K562 (cell line): ENCODE measurements around the gene ARFGAP3. TPM values are rescaled to one million over a fixed set of nuclear protein-coding genes. Genes with fewer than 3 reads are reported as not detected.

Source experiments
- CBX3 ChIP-seq, 2 experiments: IDR thresholded peaks; 1 replicate in 1 of 2; 2 replicates in 1 of 2; pipeline ENCODE4 v1.6.1; 2012; ENCODE audit warnings: inconsistent platforms in 2 of 2, low read length in 2 of 2, borderline replicate concordance in 1 of 2, control low read depth in 1 of 2
- CREBBP ChIP-seq: IDR thresholded peaks from one replicate; pipeline ENCODE4 v1.6.1; 2012; ENCODE audit warnings: low read depth, mild to moderate bottlenecking, control low read depth, inconsistent platforms, low read length
- DACH1 ChIP-seq: fragments of 450-650 bp; IDR thresholded peaks from 2 replicates; pipeline ENCODE4 v1.6.1; 2018; ENCODE audit not compliant: partially characterized antibody
- FOSL1 ChIP-seq: fragments of 200-800 bp; sonication (Bioruptor generic); conservative IDR thresholded peaks from 2 replicates; pipeline ENCODE4 v1.6.1; 2016; ENCODE audit warnings: missing genetic modification characterization, missing compliant biosample characterization
- GATAD2B ChIP-seq: fragments of 450-650 bp; IDR thresholded peaks from 2 replicates; pipeline ENCODE4 v1.6.1; 2017; ENCODE audit warnings: mild to moderate bottlenecking, borderline replicate concordance
- GTF2E2 ChIP-seq: fragments of 200-800 bp; sonication (Bioruptor generic); IDR thresholded peaks from 2 replicates; pipeline ENCODE4 v1.6.1; 2016; ENCODE audit warnings: missing genetic modification characterization, missing compliant biosample characterization
- GTF2F1 ChIP-seq: IDR thresholded peaks from 2 replicates; pipeline ENCODE4 v1.6.1; 2011; ENCODE audit warnings: low read depth, low read length, improper control_type of control experiment
- HDAC8 ChIP-seq: fragments of 450-650 bp; IDR thresholded peaks from 2 replicates; pipeline ENCODE4 v1.6.1; 2016; ENCODE audit warnings: mild to moderate bottlenecking, missing genetic modification characterization, moderate library complexity, missing compliant biosample characterization
- HNRNPK ChIP-seq: fragments of 200-400 bp; formaldehyde crosslinking; IDR thresholded peaks from one replicate; pipeline ENCODE4 v1.6.1; 2018; ENCODE audit warnings: mild to moderate bottlenecking, low read depth, low read length; ENCODE audit not compliant: poor library complexity, severe bottlenecking
- MCM2 ChIP-seq: fragments of 450-650 bp; IDR thresholded peaks from 2 replicates; pipeline ENCODE4 v1.6.1; 2017; ENCODE audit warnings: low read depth, mild to moderate bottlenecking
- MCM3 ChIP-seq: fragments of 450-650 bp; IDR thresholded peaks from 2 replicates; pipeline ENCODE4 v1.6.1; 2016
- MTA1 ChIP-seq: fragments of 450-650 bp; IDR thresholded peaks from 2 replicates; pipeline ENCODE4 v1.6.1; 2017; ENCODE audit warnings: borderline replicate concordance
- NFIX ChIP-seq: fragments of 250-450 bp; sonication (Bioruptor Pico); IDR thresholded peaks from 2 replicates; pipeline ENCODE4 v1.4.0; 2020; ENCODE audit warnings: low read depth, mild to moderate bottlenecking, moderate library complexity
- PCBP2 ChIP-seq: fragments of 200-400 bp; formaldehyde crosslinking; IDR thresholded peaks from 2 replicates; pipeline ENCODE4 v1.6.1; 2018; ENCODE audit warnings: low read length, low read depth, mild to moderate bottlenecking, moderate library complexity; ENCODE audit not compliant: poor library complexity, severe bottlenecking
- PML ChIP-seq: IDR thresholded peaks from 2 replicates; pipeline ENCODE4 v1.6.1; 2012; ENCODE audit warnings: low read length, inconsistent platforms
- PYGO2 ChIP-seq: fragments of 450-650 bp; IDR thresholded peaks from 2 replicates; pipeline ENCODE4 v1.6.1; 2016; ENCODE audit warnings: mild to moderate bottlenecking, missing genetic modification characterization, moderate library complexity, missing compliant biosample characterization
- SIX5 ChIP-seq, 2 experiments: IDR thresholded peaks; 2 replicates each; pipeline ENCODE4 v1.6.1; 2011; ENCODE audit warnings: low read length in 2 of 2, borderline replicate concordance in 1 of 2, low read depth in 1 of 2, mild to moderate bottlenecking in 1 of 2, moderate library complexity in 1 of 2; ENCODE audit not compliant: insufficient read depth in 1 of 2
- TAF9B ChIP-seq: fragments of 450-650 bp; IDR thresholded peaks from 2 replicates; pipeline ENCODE4 v1.6.1; 2018; ENCODE audit warnings: mild to moderate bottlenecking; ENCODE audit not compliant: partially characterized antibody
- ZNF232 ChIP-seq: sonication (generic); formaldehyde crosslinking; IDR thresholded peaks from 2 replicates; pipeline ENCODE4 v1.8.0; 2022; ENCODE audit warnings: mild to moderate bottlenecking, missing genetic modification reagents
- ZNF384 ChIP-seq: IDR thresholded peaks from 2 replicates; pipeline ENCODE4 v1.6.1; 2012; ENCODE audit warnings: low read depth, low read length, improper control_type of control experiment
- ZNF41 ChIP-seq: fragments of 250-450 bp; sonication (Bioruptor Pico); conservative IDR thresholded peaks from 2 replicates; pipeline ENCODE4 v1.4.0; 2020; ENCODE audit warnings: mild to moderate bottlenecking
- ZNF444 ChIP-seq: fragments of 250-450 bp; sonication (Bioruptor Pico); IDR thresholded peaks from 2 replicates; pipeline ENCODE4 v1.4.0; 2020; ENCODE audit warnings: mild to moderate bottlenecking, moderate library complexity
- ZNF561 ChIP-seq: fragments of 450-650 bp; formaldehyde crosslinking; conservative IDR thresholded peaks from 2 replicates; pipeline ENCODE4 v1.4.0; 2020; ENCODE audit warnings: mild to moderate bottlenecking, moderate library complexity
- polyA plus RNA-seq, 8 experiments: library from polyadenylated mRNA; depleted of rRNA in 4 of 8; stranded (reverse) in 5 of 8; unstranded in 3 of 8; fragments of >200 nt; fragmentation: Nextera tagmentation in 2 of 8; fragmentation: Illumina TruSeq in 1 of 8; extraction: Ambion mirVana in 2 of 8; extraction: Trizol in 1 of 8; gene quantifications; 2 replicates each; pipeline versions ENCODE4 v1.2.1 to v1.2.3, GENCODE V29; 2011 to 2014; ENCODE audit warnings: inconsistent platforms in 1 of 8, missing spikeins in 1 of 8
- total RNA-seq, 7 experiments: library from RNA; depleted of rRNA in 6 of 7; stranded (reverse); fragments of >200 nt in 6 of 7; fragmentation: Illumina TruSeq in 2 of 7; extraction: Trizol in 2 of 7; gene quantifications; 2 replicates each; pipeline versions ENCODE4 v1.2.1 to v1.2.3, GENCODE V29; 2011 to 2021; ENCODE audit warnings: low replicate concordance in 1 of 7
- TF ChIP-seq, protein P1 (sequence below): sonication (generic); formaldehyde crosslinking; IDR thresholded peaks from 2 replicates; pipeline ENCODE4 v1.8.0; 2022; ENCODE audit warnings: mild to moderate bottlenecking, missing genetic modification reagents
- TF ChIP-seq, protein P2 (sequence below): fragments of 450-650 bp; IDR thresholded peaks from 2 replicates; pipeline ENCODE4 v1.6.1; 2017; ENCODE audit warnings: antibody characterized with exemption, mild to moderate bottlenecking

Gene ARFGAP3
- total and polyA plus RNA-seq, 9 of the 15 experiments (the other 6 are each of a cell fraction or from before 2014, with no cell fraction given): 14.2 to 31.9 (median 22.7) TPM

DNA sequence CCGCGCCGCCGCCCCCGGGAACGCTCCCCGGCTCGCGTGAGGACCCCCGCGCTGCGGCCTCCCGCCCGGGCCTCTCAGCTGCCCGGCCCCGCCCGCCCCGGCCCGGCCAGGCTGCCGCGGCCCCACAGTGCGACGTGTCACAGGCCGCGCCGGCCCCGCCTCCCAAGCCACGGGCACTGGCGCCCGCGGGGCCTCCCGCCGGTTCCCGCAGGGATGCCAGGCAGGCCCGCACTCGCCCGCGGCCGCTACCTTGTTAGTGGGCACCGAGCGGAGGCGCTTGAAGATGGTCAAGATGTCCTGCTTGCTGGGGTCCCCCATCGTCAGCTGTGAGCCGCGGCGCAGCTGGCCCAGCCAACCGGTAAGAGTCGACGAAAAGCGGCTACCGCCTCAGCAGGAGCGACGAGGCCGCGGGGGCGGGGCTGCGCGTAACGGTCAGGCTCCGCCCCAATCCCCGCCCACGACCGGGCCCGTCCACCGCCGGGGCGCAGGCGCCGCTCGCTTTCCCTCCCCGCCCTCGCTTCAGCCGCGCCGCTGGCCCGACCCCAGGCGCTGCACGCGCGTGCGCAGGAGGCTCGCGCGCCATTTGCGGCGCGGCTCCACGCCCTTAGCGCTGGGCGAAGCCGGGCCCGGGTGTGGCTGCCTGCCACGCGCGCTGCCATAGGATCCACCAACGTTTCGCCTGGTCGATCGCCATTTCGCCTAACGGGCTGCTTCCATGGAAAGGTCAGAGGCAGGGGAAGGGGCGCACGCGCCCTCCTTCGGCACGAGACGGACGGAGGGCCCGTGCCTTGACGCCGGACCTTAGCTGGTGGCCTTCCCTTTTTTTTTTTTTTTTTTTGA is at the start of gene ARFGAP3 (continued):
- TF ChIP-seq HNRNPK (peak; percentile 40), ZNF561 (CRISPR knock-in tag) (no peak), GATAD2B (0 out of 2 replicates have a peak, but pooled peaks have one; percentile 21), NFIX (CRISPR knock-in tag) (no peak), FOSL1 (tag) (0 out of 2 replicates have a peak, but pooled peaks have one; percentile 4), MCM3 (no peak), DACH1 (peak; percentile 69), ZNF232 (no peak), CBX3 (IDR thresholded peaks at IDR 0.05; ENCODE audit: borderline replicate concordance in 1 of 2, low read length in 2 of 2) (peak in 1 of 2 experiments; percentile 82; a peak in 1 of 3 replicates), ZNF41 (CRISPR knock-in tag) (no peak), PML (no peak), GTF2E2 (tag) (no peak), GTF2F1 (no peak), PYGO2 (no peak), CREBBP (no peak), SIX5 (IDR thresholded peaks at IDR 0.05; ENCODE audit: borderline replicate concordance in 1 of 2, insufficient read depth in 1 of 2, low read depth in 1 of 2, low read length in 2 of 2) (no peak), MCM2 (no peak), ZNF384 (no peak), MTA1 (peak; percentile 82), PCBP2 (no peak), HDAC8 (tag) (peak; percentile 67; the same call in 1 of the 2 replicates), ZNF444 (CRISPR knock-in tag) (no peak), TAF9B (no peak)
- TF ChIP-seq, protein P1, sequence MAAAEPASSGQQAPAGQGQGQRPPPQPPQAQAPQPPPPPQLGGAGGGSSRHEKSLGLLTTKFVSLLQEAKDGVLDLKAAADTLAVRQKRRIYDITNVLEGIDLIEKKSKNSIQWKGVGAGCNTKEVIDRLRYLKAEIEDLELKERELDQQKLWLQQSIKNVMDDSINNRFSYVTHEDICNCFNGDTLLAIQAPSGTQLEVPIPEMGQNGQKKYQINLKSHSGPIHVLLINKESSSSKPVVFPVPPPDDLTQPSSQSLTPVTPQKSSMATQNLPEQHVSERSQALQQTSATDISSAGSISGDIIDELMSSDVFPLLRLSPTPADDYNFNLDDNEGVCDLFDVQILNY (CRISPR knock-in tag): no peak
- TF ChIP-seq, protein P2, sequence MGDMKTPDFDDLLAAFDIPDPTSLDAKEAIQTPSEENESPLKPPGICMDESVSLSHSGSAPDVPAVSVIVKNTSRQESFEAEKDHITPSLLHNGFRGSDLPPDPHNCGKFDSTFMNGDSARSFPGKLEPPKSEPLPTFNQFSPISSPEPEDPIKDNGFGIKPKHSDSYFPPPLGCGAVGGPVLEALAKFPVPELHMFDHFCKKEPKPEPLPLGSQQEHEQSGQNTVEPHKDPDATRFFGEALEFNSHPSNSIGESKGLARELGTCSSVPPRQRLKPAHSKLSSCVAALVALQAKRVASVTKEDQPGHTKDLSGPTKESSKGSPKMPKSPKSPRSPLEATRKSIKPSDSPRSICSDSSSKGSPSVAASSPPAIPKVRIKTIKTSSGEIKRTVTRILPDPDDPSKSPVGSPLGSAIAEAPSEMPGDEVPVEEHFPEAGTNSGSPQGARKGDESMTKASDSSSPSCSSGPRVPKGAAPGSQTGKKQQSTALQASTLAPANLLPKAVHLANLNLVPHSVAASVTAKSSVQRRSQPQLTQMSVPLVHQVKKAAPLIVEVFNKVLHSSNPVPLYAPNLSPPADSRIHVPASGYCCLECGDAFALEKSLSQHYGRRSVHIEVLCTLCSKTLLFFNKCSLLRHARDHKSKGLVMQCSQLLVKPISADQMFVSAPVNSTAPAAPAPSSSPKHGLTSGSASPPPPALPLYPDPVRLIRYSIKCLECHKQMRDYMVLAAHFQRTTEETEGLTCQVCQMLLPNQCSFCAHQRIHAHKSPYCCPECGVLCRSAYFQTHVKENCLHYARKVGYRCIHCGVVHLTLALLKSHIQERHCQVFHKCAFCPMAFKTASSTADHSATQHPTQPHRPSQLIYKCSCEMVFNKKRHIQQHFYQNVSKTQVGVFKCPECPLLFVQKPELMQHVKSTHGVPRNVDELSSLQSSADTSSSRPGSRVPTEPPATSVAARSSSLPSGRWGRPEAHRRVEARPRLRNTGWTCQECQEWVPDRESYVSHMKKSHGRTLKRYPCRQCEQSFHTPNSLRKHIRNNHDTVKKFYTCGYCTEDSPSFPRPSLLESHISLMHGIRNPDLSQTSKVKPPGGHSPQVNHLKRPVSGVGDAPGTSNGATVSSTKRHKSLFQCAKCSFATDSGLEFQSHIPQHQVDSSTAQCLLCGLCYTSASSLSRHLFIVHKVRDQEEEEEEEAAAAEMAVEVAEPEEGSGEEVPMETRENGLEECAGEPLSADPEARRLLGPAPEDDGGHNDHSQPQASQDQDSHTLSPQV: peak; percentile 95
